GM13976 (cell line): ENCODE measurements around the gene METTL9.
"Not testable (repeated sequence)": the region's sequence is repeated elsewhere in the genome, so short reads cannot be mapped to it uniquely, and the experiment has no call there.

Source experiments
- DNase-seq: peaks from one replicate; pipeline ENCODE4 v3.0.0; 2012; ENCODE audit warnings: low spot score
- CTCF ChIP-seq: IDR thresholded peaks from 2 replicates; pipeline ENCODE4 v1.5.1; 2012; ENCODE audit warnings: borderline replicate concordance, mild to moderate bottlenecking; ENCODE audit not compliant: insufficient read depth; ENCODE audit errors: extremely low read depth, missing control alignments, control extremely low read depth
- in situ Hi-C: fragments of 300-500 bp; cut with MboI; formaldehyde crosslinking; loops from one replicate; pipeline ENCODE4 v1.12.0; 2022; ENCODE audit warnings: low sequenced_read_pairs, mixed read lengths, inconsistent platforms; ENCODE audit not compliant: unreplicated experiment

METTL9 gene

GRCh38 chr16:21666772-21667171 lies 67.4 kb downstream of the METTL9 start:
- in situ Hi-C loops: no loop called here
- TF ChIP-seq CTCF: no peak
- no peak for DNase-seq

- no peak for TF ChIP-seq CTCF
- in situ Hi-C loops: no loop called here
These were observed 68.2 kb downstream of the METTL9 start for GRCh38 chr16:21667575-21667974.

GRCh38 chr16:21673469-21673868 lies 74.1 kb downstream of the METTL9 start:
- in situ Hi-C loops: no loop called here
- TF ChIP-seq CTCF: no peak
- DNase-seq: no peak

More at GRCh38 chr16:21667575-21667974, 68.2 kb downstream of the METTL9 start:
- no peak for DNase-seq

- in situ Hi-C loops: not testable (repeated sequence)
These were observed 75.1 kb downstream of the METTL9 start for GRCh38 chr16:21674456-21674855.

GRCh38 chr16:21680714-21681113 lies 81.3 kb downstream of the METTL9 start:
- DNase-seq, in situ Hi-C loops: not testable (repeated sequence)

More at GRCh38 chr16:21674456-21674855, 75.1 kb downstream of the METTL9 start:
- DNase-seq: not testable (repeated sequence)

- no peak for TF ChIP-seq CTCF
- in situ Hi-C loops: no loop called here
- no peak for DNase-seq
These were observed 83.8 kb downstream of the METTL9 start for GRCh38 chr16:21683184-21683583.

GRCh38 chr16:21684199-21684598 lies 84.8 kb downstream of the METTL9 start:
- TF ChIP-seq CTCF: peak; percentile 33
- in situ Hi-C loops: no loop called here
- DNase-seq: peak; percentile 43

- no peak for DNase-seq
- in situ Hi-C loops: no loop called here
- TF ChIP-seq CTCF: no peak
These were observed 85.7 kb downstream of the METTL9 start for GRCh38 chr16:21685034-21685455.
